Measurements from ENCODE around the gene C1orf226. TPM values are rescaled to one million over a fixed set of nuclear protein-coding genes. Genes with fewer than 3 reads are reported as not detected.

C1orf226 gene
- total and polyA plus RNA-seq, 9 of the 15 experiments (the other 6 are each of a cell fraction or from before 2014, with no cell fraction given), result 0.10 to 1.4 (median 0.47) TPM

GRCh38 chr1:162397039-162397448, 15.5 kb downstream of the C1orf226 start (continued):
- TF ChIP-seq HDAC2 (IDR thresholded peaks at IDR 0.05) (peak; percentile 46; the same call in 1 of the 2 replicates), JUN (IDR thresholded peaks at IDR 0.05; ENCODE audit: borderline replicate concordance, low read depth, low read length) (no peak), JUN (CRISPR knock-in tag; IDR thresholded peaks at IDR 0.05; ENCODE audit: borderline replicate concordance) (no peak), BHLHE40 (IDR thresholded peaks at IDR 0.05; ENCODE audit: low read length) (no peak; the same call in 1 of the 2 replicates), TCFL5 (CRISPR knock-in tag; conservative IDR thresholded peaks at IDR 0.05) (no peak), ZNF764 (CRISPR knock-in tag; IDR thresholded peaks at IDR 0.05; ENCODE audit: low read depth) (no peak), TFAP4 (CRISPR knock-in tag; IDR thresholded peaks at IDR 0.05; ENCODE audit: borderline replicate concordance) (no peak), RNF2 (IDR thresholded peaks at IDR 0.05) (no peak), SMARCE1 (IDR thresholded peaks at IDR 0.05) (peak; percentile 85), ZNF239 (CRISPR knock-in tag; IDR thresholded peaks at IDR 0.05) (no peak), NCOA4 (IDR thresholded peaks at IDR 0.05; ENCODE audit: partially characterized antibody) (no peak), MLX (CRISPR knock-in tag; conservative IDR thresholded peaks at IDR 0.05) (no peak), E2F8 (IDR thresholded peaks at IDR 0.05; ENCODE audit: low read depth, partially characterized antibody) (peak; percentile 58), FOXJ3 (CRISPR knock-in tag; IDR thresholded peaks at IDR 0.05) (no peak), EP300 (IDR thresholded peaks at IDR 0.05; ENCODE audit: low read length) (peak; percentile 71; the same call in 1 of the 2 replicates), SUPT5H (IDR thresholded peaks at IDR 0.05) (no peak), TRIM24 (IDR thresholded peaks at IDR 0.05) (0 out of 4 replicates have a peak, but pooled peaks of 1 of the 2 experiments have one; percentile 59), ZC3H8 (IDR thresholded peaks at IDR 0.05) (no peak), DNMT1 (IDR thresholded peaks at IDR 0.05) (no peak), TCF15 (CRISPR knock-in tag; IDR thresholded peaks at IDR 0.05) (no peak), ZNF12 (CRISPR knock-in tag; IDR thresholded peaks at IDR 0.05) (no peak), SRSF9 (IDR thresholded peaks at IDR 0.05; ENCODE audit: borderline replicate concordance, low read depth, low read length) (no peak), CBX1 (IDR thresholded peaks at IDR 0.05; ENCODE audit: low read depth) (no peak), ZKSCAN3 (CRISPR knock-in tag; IDR thresholded peaks at IDR 0.05) (no peak), TCF7L2 (IDR thresholded peaks at IDR 0.05; ENCODE audit: low read depth, low read length) (no peak), RCOR1 (IDR thresholded peaks at IDR 0.05; ENCODE audit: borderline replicate concordance in 1 of 2, low read depth in 2 of 2, low read length in 2 of 2) (peak in 1 of 2 experiments; percentile 88; a peak in 2 of 4 replicates)
- TF ChIP-seq, protein P1, sequence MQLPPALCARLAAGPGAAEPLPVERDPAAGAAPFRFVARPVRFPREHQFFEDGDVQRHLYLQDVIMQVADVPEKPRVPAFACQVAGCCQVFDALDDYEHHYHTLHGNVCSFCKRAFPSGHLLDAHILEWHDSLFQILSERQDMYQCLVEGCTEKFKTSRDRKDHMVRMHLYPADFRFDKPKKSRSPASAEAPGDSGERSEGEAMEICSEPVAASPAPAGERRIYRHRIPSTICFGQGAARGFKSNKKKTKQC (CRISPR knock-in tag; IDR thresholded peaks at IDR 0.05), result no peak
